ENCODE data around the gene PINLYP.

GRCh38 chr19:43597876-43598275, 22.3 kb downstream of the PINLYP start:
- no peak for TF ChIP-seq CTCF (conservative IDR thresholded peaks at IDR 0.05 in 1 of 2, IDR thresholded peaks at IDR 0.05 in 1 of 2; ENCODE audit: low read depth in 1 of 2, low read length in 2 of 2)
- no peak for TF ChIP-seq EZH2 (IDR thresholded peaks at IDR 0.05; ENCODE audit: low read length, missing control alignments)
